ENCODE measurements around the gene B4GALNT2. TPM values are rescaled to one million over a fixed set of nuclear protein-coding genes. Genes with fewer than 3 reads are reported as not detected.
A peak's percentile ranks its signal among the peaks of the same experiment; 100 is the strongest.

Gene B4GALNT2
- total RNA-seq, 1 donor from 2014 or later: not detected

- no peak overlapping the region for H3K4me3 ChIP-seq
- peak; percentile 27 for DNase-seq
- no peak for TF ChIP-seq CTCF (IDR thresholded peaks at IDR 0.05; ENCODE audit: borderline replicate concordance)
- intact Hi-C loops (cut with micrococcal nuclease): no loop called here
- H3K27me3 ChIP-seq (ENCODE audit: low read depth): peaks cover 66% of the 10 kb centered on the region
- H3K36me3 ChIP-seq: no peaks in the 10 kb centered on the region
- peak overlapping the region; percentile 90 for H3K27ac ChIP-seq (replicated peaks)
- H3K9me3 ChIP-seq (replicated peaks): no peaks in the 10 kb centered on the region
- H3K4me1 ChIP-seq: peaks cover 65% of the 10 kb centered on the region
Measured at GRCh38 chr17:49218941-49219913, 86.7 kb downstream of the B4GALNT2 start.

- Histone ChIP-seq H3K36me3 (no peaks in the 10 kb centered on the region), H3K27ac (replicated peaks) (no peak overlapping the region), H3K9me3 (replicated peaks) (no peaks in the 10 kb centered on the region), H3K27me3 (ENCODE audit: low read depth) (peaks cover 73% of the 10 kb centered on the region), H3K4me1 (peaks cover 65% of the 10 kb centered on the region), H3K4me3 (no peak overlapping the region)
- intact Hi-C loops (cut with micrococcal nuclease): no loop called here
- TF ChIP-seq CTCF (IDR thresholded peaks at IDR 0.05; ENCODE audit: borderline replicate concordance): no peak
- DNase-seq: no peak
Measured at GRCh38 chr17:49219987-49220386, 87.4 kb downstream of the B4GALNT2 start.

- no peaks in the 10 kb centered on the region for H3K9me3 ChIP-seq (replicated peaks)
- intact Hi-C loops (cut with micrococcal nuclease): no loop called here
- DNase-seq: no peak
- H3K4me3 ChIP-seq: no peak overlapping the region
- peaks cover 46% of the 10 kb centered on the region for H3K4me1 ChIP-seq
- peaks cover 83% of the 10 kb centered on the region for H3K27me3 ChIP-seq (ENCODE audit: low read depth)
- H3K27ac ChIP-seq (replicated peaks): peak overlapping the region; percentile 6
- no peak for TF ChIP-seq CTCF (IDR thresholded peaks at IDR 0.05; ENCODE audit: borderline replicate concordance)
- no peaks in the 10 kb centered on the region for H3K36me3 ChIP-seq
Measured at GRCh38 chr17:49223168-49223516, 90.6 kb downstream of the B4GALNT2 start.

GRCh38 chr17:49223517-49224197 lies 91.1 kb downstream of the B4GALNT2 start:
- Histone ChIP-seq H3K27me3 (ENCODE audit: low read depth) (peaks cover 79% of the 10 kb centered on the region), H3K9me3 (replicated peaks) (no peaks in the 10 kb centered on the region), H3K4me3 (peak overlapping the region; percentile 58), H3K36me3 (no peaks in the 10 kb centered on the region), H3K27ac (replicated peaks) (peak overlapping the region; percentile 6), H3K4me1 (peaks cover 41% of the 10 kb centered on the region)
- peak; percentile 63 for DNase-seq
- intact Hi-C loops (cut with micrococcal nuclease): no loop called here
- TF ChIP-seq CTCF (IDR thresholded peaks at IDR 0.05; ENCODE audit: borderline replicate concordance): peak; percentile 80

- intact Hi-C loops (cut with micrococcal nuclease): no loop called here
- no peak for DNase-seq
- Histone ChIP-seq H3K36me3 (no peaks in the 10 kb centered on the region), H3K4me3 (peak overlapping the region; percentile 58), H3K27ac (replicated peaks) (peak overlapping the region; percentile 6), H3K27me3 (ENCODE audit: low read depth) (peaks cover 74% of the 10 kb centered on the region), H3K4me1 (peaks cover 33% of the 10 kb centered on the region), H3K9me3 (replicated peaks) (no peaks in the 10 kb centered on the region)
- TF ChIP-seq CTCF (IDR thresholded peaks at IDR 0.05; ENCODE audit: borderline replicate concordance): no peak
Measured at GRCh38 chr17:49224198-49224996, 91.8 kb downstream of the B4GALNT2 start.

Data from left ventricle myocardium inferior (tissue), 1 donor.